CD4-positive, alpha-beta T cell (primary cell): ENCODE measurements around the gene IKBKG. TPM values are rescaled to one million over a fixed set of nuclear protein-coding genes. Genes with fewer than 3 reads are reported as not detected.
"Not testable (repeated sequence)": the region's sequence is repeated elsewhere in the genome, so short reads cannot be mapped to it uniquely, and the experiment has no call there.

Source experiments
- ATAC-seq: fragments of 200-7000 bp; cut with Tn5 transposase; one replicate; pipeline ENCODE4 v1.10.0; 2022; ENCODE audit warnings: mild to moderate bottlenecking; ENCODE audit not compliant: poor library complexity
- CTCF ChIA-PET: fragments of 350-600 bp; sonication (Branson Sonifier 250); formaldehyde crosslinking; loops from one replicate; lab custom pipeline; 2021; ENCODE audit warnings: antibody characterized with exemption, inconsistent platforms; lab: Charles Lee
- POLR2A ChIA-PET: fragments of 350-600 bp; sonication (Branson Sonifier 250); formaldehyde crosslinking; loops from one replicate; lab custom pipeline; 2021; ENCODE audit warnings: antibody characterized with exemption, inconsistent platforms; lab: Charles Lee
- DNase-seq, 14 experiments: peaks; one replicate each; pipeline ENCODE4 v3.0.0-alpha.2; 2013 to 2020; ENCODE audit warnings: mixed read lengths in 2 of 14
- H3K27ac ChIP-seq, 2 donors: one replicate each; pipeline versions ENCODE4 v1.5.1 to v1.7.0; 2013; ENCODE audit warnings: low read length in 2 of 2, low read depth in 1 of 2, mild to moderate bottlenecking in 1 of 2
- H3K27me3 ChIP-seq, 2 experiments: 1 replicate in 1 of 2; 2 replicates in 1 of 2; pipeline versions ENCODE4 v1.6.1 to v1.7.0; 2013; ENCODE audit warnings: low read length in 2 of 2, control low read depth in 1 of 2, mild to moderate bottlenecking in 1 of 2, moderate library complexity in 1 of 2; ENCODE audit not compliant: insufficient read depth in 2 of 2, control insufficient read depth in 1 of 2
- H3K36me3 ChIP-seq: one replicate; pipeline ENCODE4 v1.6.1; 2013; ENCODE audit warnings: low read length, control low read depth; ENCODE audit not compliant: insufficient read depth
- H3K4me1 ChIP-seq: one replicate; pipeline ENCODE4 v1.6.1; 2013; ENCODE audit warnings: low read length, control low read depth; ENCODE audit not compliant: insufficient read depth
- H3K4me3 ChIP-seq: one replicate; pipeline ENCODE4 v1.5.1; 2013; ENCODE audit warnings: mild to moderate bottlenecking, low read length, moderate library complexity
- H3K9me3 ChIP-seq, 2 experiments: 1 replicate in 1 of 2; 2 replicates in 1 of 2; pipeline versions ENCODE4 v1.6.1 to v1.7.0; 2013; ENCODE audit warnings: low read length in 2 of 2, mild to moderate bottlenecking in 2 of 2, control low read depth in 1 of 2, moderate library complexity in 1 of 2; ENCODE audit not compliant: control insufficient read depth in 1 of 2, insufficient read depth in 1 of 2
- H3K27ac Mint-ChIP-seq: one replicate; pipeline ENCODE4 v1.8.0; 2020; ENCODE audit warnings: mixed read lengths
- H3K27me3 Mint-ChIP-seq: one replicate; pipeline ENCODE4 v1.8.0; 2021; ENCODE audit warnings: mixed read lengths
- H3K36me3 Mint-ChIP-seq: one replicate; pipeline ENCODE4 v1.8.0; 2021; ENCODE audit warnings: low read depth, mixed read lengths
- H3K4me1 Mint-ChIP-seq: one replicate; pipeline ENCODE4 v1.8.0; 2021; ENCODE audit warnings: low read depth, mixed read lengths
- H3K4me3 Mint-ChIP-seq: one replicate; pipeline ENCODE4 v1.8.0; 2020; ENCODE audit warnings: mild to moderate bottlenecking, mixed read lengths
- H3K9me3 Mint-ChIP-seq: one replicate; pipeline ENCODE4 v1.8.0; 2020; ENCODE audit warnings: mixed read lengths
- intact Hi-C, 2 experiments: fragments of 100-400 bp; cut with DNase I in 1 of 2; cut with micrococcal nuclease in 1 of 2; formaldehyde crosslinking; loops; one replicate each; pipeline versions ENCODE4 v1.15.1 to v1.9.0; 2023 to 2025; cut with DNase I, micrococcal nuclease
- total RNA-seq, 174 experiments: library from RNA in 2 of 174; stranded (reverse) in 2 of 174; gene quantifications; one replicate each; pipeline ENCODE4 v1.2.3 and lab custom pipeline; 2021 to 2026

The IKBKG gene
- total RNA-seq, 2 experiments from 2014 or later: 26.2 to 27.2 TPM

- H3K9me3 ChIP-seq, POLR2A ChIA-PET, H3K36me3 Mint-ChIP-seq, H3K36me3 ChIP-seq, CTCF ChIA-PET, H3K4me3 ChIP-seq, H3K27me3 ChIP-seq, intact Hi-C loops, H3K27ac Mint-ChIP-seq, H3K4me1 Mint-ChIP-seq, H3K4me1 ChIP-seq, H3K9me3 Mint-ChIP-seq, DNase-seq, ATAC-seq, H3K4me3 Mint-ChIP-seq, H3K27me3 Mint-ChIP-seq, H3K27ac ChIP-seq: not testable (repeated sequence)
Measured at GRCh38 chrX:154562295-154562694, 14.9 kb downstream of the IKBKG start.

- H3K36me3 Mint-ChIP-seq, H3K4me1 Mint-ChIP-seq, H3K9me3 Mint-ChIP-seq, ATAC-seq, DNase-seq, H3K27me3 Mint-ChIP-seq, H3K27ac ChIP-seq, H3K27me3 ChIP-seq, H3K36me3 ChIP-seq, H3K9me3 ChIP-seq, H3K4me3 Mint-ChIP-seq, H3K4me3 ChIP-seq, intact Hi-C loops, H3K27ac Mint-ChIP-seq, CTCF ChIA-PET, POLR2A ChIA-PET, H3K4me1 ChIP-seq: not testable (repeated sequence)
Measured at GRCh38 chrX:154570361-154570760, 22.9 kb downstream of the IKBKG start.

DNA sequence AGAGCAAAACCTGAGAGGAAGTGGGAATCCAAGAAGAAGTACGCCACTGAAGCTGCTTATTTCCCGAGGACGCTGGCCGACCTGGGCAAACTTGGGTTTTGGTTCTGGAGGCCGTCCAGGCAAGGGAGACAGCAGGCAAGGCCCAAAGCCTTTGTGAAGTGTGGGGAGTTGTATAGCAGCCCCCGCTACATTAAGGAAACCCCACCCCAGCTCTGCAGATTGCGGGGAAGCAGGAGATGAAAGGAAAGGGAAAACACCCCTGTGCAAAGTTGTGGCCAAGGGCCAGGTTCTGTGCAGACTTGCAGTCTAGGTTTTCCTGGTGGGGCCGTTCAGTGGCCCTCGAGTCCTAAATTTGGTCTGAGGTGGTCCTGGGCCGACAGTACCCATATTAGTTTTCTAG, 25.6 kb downstream of the IKBKG start:
- H3K36me3 ChIP-seq, H3K4me3 Mint-ChIP-seq, ATAC-seq, H3K27me3 ChIP-seq, intact Hi-C loops, H3K27me3 Mint-ChIP-seq, DNase-seq, POLR2A ChIA-PET, H3K4me1 Mint-ChIP-seq, H3K4me3 ChIP-seq, H3K4me1 ChIP-seq, H3K9me3 ChIP-seq, H3K36me3 Mint-ChIP-seq, H3K9me3 Mint-ChIP-seq, H3K27ac ChIP-seq, CTCF ChIA-PET, H3K27ac Mint-ChIP-seq: not testable (repeated sequence)

DNA sequence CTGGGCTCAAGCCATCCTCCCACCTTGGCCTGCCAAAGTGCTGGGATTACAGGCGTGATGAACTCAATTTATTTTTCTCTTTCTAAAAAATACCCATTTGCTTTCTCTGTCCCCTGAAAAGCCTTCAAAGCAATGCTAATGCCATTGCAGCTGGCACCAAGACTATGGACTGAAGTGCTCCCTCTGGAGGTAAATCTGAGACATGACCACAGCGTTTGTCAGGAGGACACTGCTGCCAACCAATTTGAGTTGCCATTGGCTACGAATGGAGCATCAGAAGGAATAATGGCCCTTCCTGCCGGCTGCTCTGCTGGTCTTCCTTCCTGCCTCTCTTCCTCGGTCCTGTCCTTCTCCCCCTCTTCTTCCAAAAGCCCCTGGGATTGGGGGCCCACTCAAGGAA, 27.7 kb downstream of the IKBKG start:
- H3K36me3 Mint-ChIP-seq, H3K4me1 ChIP-seq, POLR2A ChIA-PET, H3K4me1 Mint-ChIP-seq, H3K27me3 ChIP-seq, H3K27me3 Mint-ChIP-seq, DNase-seq, H3K36me3 ChIP-seq, H3K27ac Mint-ChIP-seq, H3K4me3 Mint-ChIP-seq, H3K27ac ChIP-seq, intact Hi-C loops, H3K4me3 ChIP-seq, H3K9me3 Mint-ChIP-seq, CTCF ChIA-PET, H3K9me3 ChIP-seq: not testable (repeated sequence)
- ATAC-seq: peak; percentile 72

GRCh38 chrX:154582994-154583393, 35.6 kb downstream of the IKBKG start:
- H3K4me1 Mint-ChIP-seq, CTCF ChIA-PET, H3K9me3 ChIP-seq, intact Hi-C loops, ATAC-seq, DNase-seq, H3K4me3 Mint-ChIP-seq, H3K36me3 Mint-ChIP-seq, H3K27me3 ChIP-seq, H3K27ac Mint-ChIP-seq, H3K4me3 ChIP-seq, H3K4me1 ChIP-seq, H3K27ac ChIP-seq, H3K9me3 Mint-ChIP-seq, H3K36me3 ChIP-seq, POLR2A ChIA-PET, H3K27me3 Mint-ChIP-seq: not testable (repeated sequence)

DNA sequence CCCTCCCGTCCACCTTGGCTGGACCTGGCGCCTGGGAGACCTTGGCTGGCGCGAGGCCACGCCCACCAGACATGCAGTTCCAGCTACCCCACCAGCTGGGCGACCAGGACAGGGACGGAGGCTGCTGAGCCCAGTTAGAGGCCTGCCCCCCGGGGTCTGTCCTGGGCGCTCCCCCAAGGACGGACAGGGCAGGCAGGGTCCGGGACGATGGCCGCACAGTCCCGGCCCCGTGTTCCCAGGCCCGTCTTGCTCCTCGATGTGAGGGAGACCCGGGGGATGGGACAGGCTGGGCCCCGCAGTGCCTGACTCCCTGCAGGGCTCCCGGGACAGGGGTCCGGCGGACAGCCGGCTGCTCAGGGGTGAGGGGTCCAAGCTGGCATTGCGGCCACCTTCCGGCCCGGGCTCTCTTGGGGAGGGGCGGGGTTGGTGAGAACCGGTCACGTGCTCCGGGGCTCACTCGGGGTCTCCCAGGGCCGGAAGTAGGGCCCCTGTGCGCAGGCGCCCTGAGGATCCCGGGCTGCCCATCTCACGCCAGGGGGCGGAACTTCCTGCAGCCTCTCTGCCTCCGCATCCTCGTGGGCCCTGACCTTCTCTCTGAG, 37.3 kb downstream of the IKBKG start, which contains the start of gene CTAG1A:
Gene CTAG1A (plus strand): TSS at position 549 of the 599 bp plus-strand sequence. CDS start 74 bp downstream, outside the sequence.
- H3K27ac Mint-ChIP-seq, H3K4me1 ChIP-seq, H3K27me3 Mint-ChIP-seq, POLR2A ChIA-PET, H3K36me3 Mint-ChIP-seq, H3K27me3 ChIP-seq, H3K27ac ChIP-seq, H3K9me3 ChIP-seq, DNase-seq, CTCF ChIA-PET, H3K36me3 ChIP-seq, H3K9me3 Mint-ChIP-seq, intact Hi-C loops, ATAC-seq, H3K4me1 Mint-ChIP-seq, H3K4me3 ChIP-seq, H3K4me3 Mint-ChIP-seq: not testable (repeated sequence)

DNA sequence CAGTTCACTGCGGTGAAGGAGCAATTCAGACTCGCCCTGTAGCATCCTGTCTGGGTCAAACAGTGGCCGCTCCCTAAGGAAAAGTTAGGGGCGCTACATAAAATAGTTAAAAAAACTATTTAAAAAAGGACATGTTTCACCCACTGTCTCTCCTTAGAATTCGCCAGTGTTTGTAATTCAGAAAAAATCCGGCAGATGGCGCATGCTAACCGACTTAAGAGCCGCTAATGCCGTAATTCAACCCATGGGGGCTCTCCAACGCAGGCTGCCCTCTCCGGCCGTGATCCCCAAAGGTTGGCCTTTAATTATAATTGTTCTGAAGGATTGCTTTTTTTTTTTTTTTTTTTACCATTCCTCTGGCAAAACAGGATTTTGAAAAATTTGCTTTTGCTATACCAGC, 43.0 kb downstream of the IKBKG start:
- H3K9me3 ChIP-seq, H3K36me3 Mint-ChIP-seq, H3K4me1 Mint-ChIP-seq, H3K27me3 ChIP-seq, POLR2A ChIA-PET, H3K9me3 Mint-ChIP-seq, DNase-seq, CTCF ChIA-PET, H3K27ac Mint-ChIP-seq, H3K4me1 ChIP-seq, H3K4me3 Mint-ChIP-seq, intact Hi-C loops, H3K36me3 ChIP-seq, ATAC-seq, H3K27me3 Mint-ChIP-seq, H3K27ac ChIP-seq, H3K4me3 ChIP-seq: not testable (repeated sequence)
